ENCODE data around the gene OSTM1. TPM values are rescaled to one million over a fixed set of nuclear protein-coding genes. Genes with fewer than 3 reads are reported as not detected.

OSTM1 gene
- total RNA-seq, 6 experiments from 2014 or later = 13.1 to 31.6 (median 19.7) TPM

DNA sequence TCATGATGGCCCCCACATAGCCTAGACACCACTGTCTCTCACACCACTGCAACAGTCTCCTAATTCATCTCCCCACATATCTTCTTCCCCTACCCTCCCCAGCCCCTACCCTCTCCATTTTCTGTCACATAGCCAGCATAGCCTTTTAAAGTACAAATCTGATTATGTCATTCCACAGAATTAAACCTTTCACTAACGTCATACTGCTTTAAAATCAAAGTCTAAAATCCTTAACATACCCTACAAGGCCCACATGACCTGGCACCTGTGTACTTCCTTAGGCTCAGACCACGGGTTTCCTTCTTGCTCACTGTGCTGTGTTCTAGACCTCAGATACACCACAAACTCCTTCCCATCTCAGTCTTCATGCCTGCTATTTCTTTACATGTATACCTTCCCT, 5.9 kb downstream of the OSTM1 start:
- ATAC-seq = no peak
- Histone ChIP-seq H3K27ac (no peak overlapping the region), H3K9me3 (no peaks in the 10 kb centered on the region), H3K4me1 (peaks cover 0 to 3% (median 1%) of the 10 kb centered on the region in 4 donors), H3K27me3 (no peaks in the 10 kb centered on the region), H3K4me3 (no peak overlapping the region), H3K36me3 (no peaks in the 10 kb centered on the region)
- no peak for DNase-seq
- TF ChIP-seq POLR2A (IDR thresholded peaks at IDR 0.05) = no peak
- TF ChIP-seq, protein P1, sequence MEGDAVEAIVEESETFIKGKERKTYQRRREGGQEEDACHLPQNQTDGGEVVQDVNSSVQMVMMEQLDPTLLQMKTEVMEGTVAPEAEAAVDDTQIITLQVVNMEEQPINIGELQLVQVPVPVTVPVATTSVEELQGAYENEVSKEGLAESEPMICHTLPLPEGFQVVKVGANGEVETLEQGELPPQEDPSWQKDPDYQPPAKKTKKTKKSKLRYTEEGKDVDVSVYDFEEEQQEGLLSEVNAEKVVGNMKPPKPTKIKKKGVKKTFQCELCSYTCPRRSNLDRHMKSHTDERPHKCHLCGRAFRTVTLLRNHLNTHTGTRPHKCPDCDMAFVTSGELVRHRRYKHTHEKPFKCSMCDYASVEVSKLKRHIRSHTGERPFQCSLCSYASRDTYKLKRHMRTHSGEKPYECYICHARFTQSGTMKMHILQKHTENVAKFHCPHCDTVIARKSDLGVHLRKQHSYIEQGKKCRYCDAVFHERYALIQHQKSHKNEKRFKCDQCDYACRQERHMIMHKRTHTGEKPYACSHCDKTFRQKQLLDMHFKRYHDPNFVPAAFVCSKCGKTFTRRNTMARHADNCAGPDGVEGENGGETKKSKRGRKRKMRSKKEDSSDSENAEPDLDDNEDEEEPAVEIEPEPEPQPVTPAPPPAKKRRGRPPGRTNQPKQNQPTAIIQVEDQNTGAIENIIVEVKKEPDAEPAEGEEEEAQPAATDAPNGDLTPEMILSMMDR (IDR thresholded peaks at IDR 0.05) = no peak
- 59% methylated on average over 2 of the region's 2 CpGs for WGBS (ENCODE audit: insufficient coverage, low coverage, low lambda C conversion rate, missing lambda C conversion rate)
- intact Hi-C loops (cut with DNase I) = no loop called here

DNA sequence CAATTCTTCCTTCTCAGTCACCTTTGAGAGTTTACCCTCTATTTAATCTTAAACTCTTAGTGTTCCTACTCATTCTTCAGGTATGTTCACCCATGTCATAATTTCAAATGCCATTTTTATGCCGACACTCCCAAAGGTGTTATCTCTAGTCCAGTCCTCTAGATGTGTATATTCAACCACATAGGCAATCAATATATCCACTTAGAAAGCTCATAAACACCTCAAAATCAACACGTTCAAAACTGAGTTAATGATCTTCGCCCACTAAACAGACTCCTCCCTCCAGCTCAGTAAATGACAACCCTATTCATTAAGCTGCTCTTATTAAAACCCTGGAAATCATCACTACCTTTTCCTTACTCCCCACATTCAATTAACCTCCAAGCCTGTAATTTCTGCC, 6.4 kb downstream of the OSTM1 start:
- no peaks in the 10 kb centered on the region for H3K4me1 ChIP-seq
- H3K4me3 ChIP-seq = no peak overlapping the region
- DNase-seq (no peak), ATAC-seq (no peak)
- no peaks in the 10 kb centered on the region for H3K9me3 ChIP-seq
- intact Hi-C loops (cut with DNase I) = no loop called here
- H3K27ac ChIP-seq = no peak overlapping the region
- H3K36me3 ChIP-seq = no peaks in the 10 kb centered on the region
- no peaks in the 10 kb centered on the region for H3K27me3 ChIP-seq
- TF ChIP-seq, protein P1 (IDR thresholded peaks at IDR 0.05) = no peak
- WGBS (ENCODE audit: insufficient coverage, low coverage, low lambda C conversion rate, missing lambda C conversion rate) = 77% methylated on average over 3 of the region's 3 CpGs

DNA sequence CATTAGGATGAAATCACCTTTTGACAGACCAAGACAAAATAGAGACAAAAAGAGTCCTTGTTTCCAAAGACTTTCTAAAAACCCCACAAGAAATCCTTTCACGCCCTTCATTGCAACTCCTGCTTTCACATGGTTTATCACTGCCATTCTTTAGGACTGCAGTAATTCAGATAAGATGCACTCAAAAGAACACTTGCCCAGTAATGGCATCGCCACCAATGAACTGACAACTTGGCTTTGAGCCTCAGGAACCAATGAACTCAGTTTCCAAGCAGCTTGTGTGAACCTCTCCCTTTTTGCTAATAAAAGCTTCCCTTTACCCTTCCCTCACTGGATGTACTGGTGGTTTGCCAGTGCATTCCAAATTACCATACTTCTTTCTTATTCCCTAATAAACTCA, 21.8 kb downstream of the OSTM1 start:
- Histone ChIP-seq H3K36me3 (peaks cover 0 to 7% (median 5%) of the 10 kb centered on the region in 4 donors), H3K4me1 (no peaks in the 10 kb centered on the region), H3K9me3 (no peaks in the 10 kb centered on the region), H3K27ac (no peak overlapping the region), H3K27me3 (no peaks in the 10 kb centered on the region), H3K4me3 (no peak overlapping the region)
- ATAC-seq = no peak
- no peak for DNase-seq
- 100% methylated on average over 2 of the region's 2 CpGs for WGBS (ENCODE audit: insufficient coverage, low coverage, low lambda C conversion rate, missing lambda C conversion rate)
- intact Hi-C loops (cut with DNase I) = loop anchor here in 1 of 2 donors (10.0 kb wide), 1 partner anchor 78 kb away; no protein-coding TSS in a partner anchor
- TF ChIP-seq, protein P1 (IDR thresholded peaks at IDR 0.05) = no peak
- TF ChIP-seq POLR2A (IDR thresholded peaks at IDR 0.05) = no peak

DNA sequence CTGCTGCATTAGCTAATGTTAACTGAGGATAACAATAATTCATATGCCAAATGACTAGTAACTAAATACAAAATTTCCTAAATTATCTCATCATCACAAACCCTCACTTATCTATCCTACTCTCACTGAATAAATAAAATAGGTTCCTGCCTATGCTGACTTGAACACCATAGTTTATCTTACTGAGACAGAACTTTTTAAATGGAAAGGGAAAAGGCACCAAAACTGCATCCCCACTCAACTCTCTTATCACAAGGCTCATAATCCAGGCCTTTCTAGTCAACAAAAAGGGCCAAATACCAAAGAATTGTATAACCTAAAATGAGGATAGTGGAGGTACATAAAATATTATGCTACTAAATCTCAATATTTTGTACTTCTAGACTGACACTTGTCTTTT, 23.1 kb downstream of the OSTM1 start:
- H3K9me3 ChIP-seq = no peaks in the 10 kb centered on the region
- DNase-seq = no peak
- H3K27ac ChIP-seq = no peak overlapping the region
- intact Hi-C loops (cut with DNase I) = loop anchor here in 1 of 2 donors (10.0 kb wide), 1 partner anchor 77 kb away; no protein-coding TSS in a partner anchor
- no peak for ATAC-seq
- H3K4me3 ChIP-seq = no peak overlapping the region
- no peaks in the 10 kb centered on the region for H3K4me1 ChIP-seq
- H3K36me3 ChIP-seq = peaks cover 0 to 7% (median 5%) of the 10 kb centered on the region in 4 donors
- TF ChIP-seq, protein P1 (IDR thresholded peaks at IDR 0.05) = no peak
- no peak for TF ChIP-seq POLR2A (IDR thresholded peaks at IDR 0.05)
- H3K27me3 ChIP-seq = no peaks in the 10 kb centered on the region

DNA sequence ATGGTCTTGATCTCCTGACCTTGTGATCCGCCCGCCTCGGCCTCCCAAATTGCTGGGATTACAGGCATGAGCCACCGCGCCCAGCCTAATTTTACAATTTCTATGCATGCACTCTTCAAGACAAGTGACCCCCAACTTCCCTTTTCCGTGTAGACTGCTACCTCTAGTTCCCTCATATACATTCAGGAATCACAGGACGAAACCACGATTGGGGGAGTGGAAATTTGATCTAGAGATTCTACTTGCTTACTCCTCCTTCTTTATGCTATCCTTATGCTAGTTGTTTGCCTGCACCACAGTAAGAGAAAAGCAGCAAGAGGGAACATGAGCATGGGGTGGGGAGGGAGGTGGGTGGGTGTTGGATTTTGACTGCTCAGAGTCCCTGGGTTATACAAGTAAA, 34.9 kb downstream of the OSTM1 start:
- no peaks in the 10 kb centered on the region for H3K4me1 ChIP-seq
- DNase-seq (no peak), ATAC-seq (no peak)
- no peak overlapping the region for H3K27ac ChIP-seq
- 85% methylated on average over 4 of the region's 8 CpGs for WGBS (ENCODE audit: insufficient coverage, low coverage, low lambda C conversion rate, missing lambda C conversion rate)
- peaks cover 0 to 20% (median 2%) of the 10 kb centered on the region in 4 donors for H3K36me3 ChIP-seq
- TF ChIP-seq, protein P1 (IDR thresholded peaks at IDR 0.05) = no peak
- no peak for TF ChIP-seq POLR2A (IDR thresholded peaks at IDR 0.05)
- no peaks in the 10 kb centered on the region for H3K9me3 ChIP-seq
- intact Hi-C loops (cut with DNase I) = no loop called here
- H3K27me3 ChIP-seq = no peaks in the 10 kb centered on the region
- no peak overlapping the region for H3K4me3 ChIP-seq
